Kidney (tissue), 14 donors: ENCODE results near the gene ZNF69. TPM values are rescaled to one million over a fixed set of nuclear protein-coding genes. Genes with fewer than 3 reads are reported as not detected.
"Not testable (repeated sequence)": the region's sequence is repeated elsewhere in the genome, so short reads cannot be mapped to it uniquely, and the experiment has no call there.

Experiments used
- DNase-seq, 5 donors: peaks; one replicate each; pipeline ENCODE4 v3.0.0-alpha.2; 2013 to 2020
- FAIRE-seq: peaks from 2 replicates; lab custom pipeline; 2012; peaks lifted over from hg19 to GRCh38; lab: Jason Lieb, UNC
- H3K27ac ChIP-seq, 2 donors: one replicate each; pipeline ENCODE4 v1.7.0; 2013; ENCODE audit warnings: low read depth in 2 of 2, low read length in 2 of 2, inconsistent platforms in 1 of 2
- H3K27me3 ChIP-seq: one replicate; pipeline ENCODE4 v1.7.1; 2013; ENCODE audit warnings: low read length, inconsistent platforms; ENCODE audit not compliant: control insufficient read depth, insufficient read depth
- H3K36me3 ChIP-seq, 3 donors: one replicate each; pipeline versions ENCODE4 v1.7.0 to v1.7.1; 2013; ENCODE audit warnings: low read length in 3 of 3, control low read depth in 1 of 3, inconsistent platforms in 1 of 3; ENCODE audit not compliant: insufficient read depth in 3 of 3, control insufficient read depth in 2 of 3
- H3K4me1 ChIP-seq, 3 donors: one replicate each; pipeline versions ENCODE4 v1.7.0 to v1.7.1; 2013; ENCODE audit warnings: low read length in 3 of 3, inconsistent platforms in 1 of 3, low read depth in 1 of 3; ENCODE audit not compliant: control insufficient read depth in 2 of 3, insufficient read depth in 2 of 3
- H3K4me3 ChIP-seq, 3 donors: one replicate each; pipeline versions ENCODE4 v1.7.0 to v1.8.1; 2013; ENCODE audit warnings: low read length in 3 of 3, control low read depth in 1 of 3, inconsistent platforms in 1 of 3
- H3K9ac ChIP-seq, 3 donors: one replicate each; pipeline versions ENCODE4 v1.7.0 to v1.7.1; 2013; ENCODE audit warnings: low read length in 3 of 3, control low read depth in 1 of 3, inconsistent platforms in 1 of 3
- H3K9me3 ChIP-seq, 3 donors: one replicate each; pipeline versions ENCODE4 v1.7.0 to v1.7.1; 2013; ENCODE audit warnings: low read length in 3 of 3, control low read depth in 1 of 3, inconsistent platforms in 1 of 3; ENCODE audit not compliant: control insufficient read depth in 2 of 3, insufficient read depth in 1 of 3
- intact Hi-C: fragments of 100-400 bp; cut with DNase I; formaldehyde crosslinking; loops from one replicate; pipeline ENCODE4 v1.11.1; 2022
- polyA plus RNA-seq: library from polyadenylated mRNA; stranded (reverse); fragments of 350-450 nt; fragmentation: Illumina TruSeq; extraction: RNeasy Lipid Tissue Mini Kit (QIAGEN cat#74804); gene quantifications from one replicate; pipeline ENCODE4 v1.2.3, GENCODE V29; 2014; ENCODE audit warnings: low read depth, low replicate concordance; ENCODE audit not compliant: insufficient read depth
- total RNA-seq: library from RNA; stranded (reverse); fragmentation: NEBNext Ultra II Directional; extraction: Animal tissue kit (Norgen Biotek cat#: 25700); gene quantifications from one replicate; pipeline ENCODE4 v1.2.1, GENCODE V29; 2021
- TF ChIP-seq, protein P1 (sequence below): IDR thresholded peaks from 3 replicates; pipeline ENCODE4 v1.5.1; 2012; ENCODE audit warnings: mild to moderate bottlenecking, moderate library complexity, borderline replicate concordance; ENCODE audit not compliant: insufficient read depth; ENCODE audit errors: extremely low read depth
- donor health status: control.
- donor health status: control.
- donor health status: control.
- donor health status: control.
- donor health status: control.
- donor health status: DM: yes; HTN: yes; CAD: no.
- donor health status: Normal renal cell carcinoma (clear cell type).

The ZNF69 gene
- total and polyA plus RNA-seq, 2 donors from 2014 or later, result 7.8 to 16.4 TPM

DNA sequence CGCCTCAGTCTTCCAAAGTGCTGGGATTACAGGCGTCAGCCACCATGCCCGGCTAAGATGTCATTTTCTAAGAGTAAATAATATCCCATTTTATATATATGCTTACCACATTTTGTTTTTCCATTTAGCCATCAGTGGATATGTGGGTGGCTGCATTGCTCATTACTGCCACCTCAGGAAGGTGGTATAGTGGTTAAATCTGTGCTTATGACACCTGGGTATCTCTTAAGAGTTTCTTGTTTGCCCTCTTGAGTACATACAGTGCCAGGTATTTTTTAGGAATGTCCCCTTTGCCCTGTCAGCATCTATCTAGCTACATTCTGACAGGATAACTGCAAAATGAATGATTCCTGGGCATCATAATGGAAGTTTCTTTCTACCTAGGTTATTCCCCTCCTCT lies 14.6 kb downstream of the ZNF69 start:
- peaks cover 18 to 40% (median 18%) of the 10 kb centered on the region in 3 donors for H3K36me3 ChIP-seq
- H3K9me3 ChIP-seq, result peaks cover 22 to 66% (median 26%) of the 10 kb centered on the region in 3 donors
- H3K9ac ChIP-seq, result no peak overlapping the region
- no peaks in the 10 kb centered on the region for H3K27me3 ChIP-seq
- no peak overlapping the region for H3K4me3 ChIP-seq
- no peak overlapping the region for H3K27ac ChIP-seq
- no peak for DNase-seq
- intact Hi-C loops, result no loop called here
- H3K4me1 ChIP-seq, result no peaks in the 10 kb centered on the region
- FAIRE-seq, result no peak
- TF ChIP-seq, protein P1, sequence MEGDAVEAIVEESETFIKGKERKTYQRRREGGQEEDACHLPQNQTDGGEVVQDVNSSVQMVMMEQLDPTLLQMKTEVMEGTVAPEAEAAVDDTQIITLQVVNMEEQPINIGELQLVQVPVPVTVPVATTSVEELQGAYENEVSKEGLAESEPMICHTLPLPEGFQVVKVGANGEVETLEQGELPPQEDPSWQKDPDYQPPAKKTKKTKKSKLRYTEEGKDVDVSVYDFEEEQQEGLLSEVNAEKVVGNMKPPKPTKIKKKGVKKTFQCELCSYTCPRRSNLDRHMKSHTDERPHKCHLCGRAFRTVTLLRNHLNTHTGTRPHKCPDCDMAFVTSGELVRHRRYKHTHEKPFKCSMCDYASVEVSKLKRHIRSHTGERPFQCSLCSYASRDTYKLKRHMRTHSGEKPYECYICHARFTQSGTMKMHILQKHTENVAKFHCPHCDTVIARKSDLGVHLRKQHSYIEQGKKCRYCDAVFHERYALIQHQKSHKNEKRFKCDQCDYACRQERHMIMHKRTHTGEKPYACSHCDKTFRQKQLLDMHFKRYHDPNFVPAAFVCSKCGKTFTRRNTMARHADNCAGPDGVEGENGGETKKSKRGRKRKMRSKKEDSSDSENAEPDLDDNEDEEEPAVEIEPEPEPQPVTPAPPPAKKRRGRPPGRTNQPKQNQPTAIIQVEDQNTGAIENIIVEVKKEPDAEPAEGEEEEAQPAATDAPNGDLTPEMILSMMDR, result no peak

DNA sequence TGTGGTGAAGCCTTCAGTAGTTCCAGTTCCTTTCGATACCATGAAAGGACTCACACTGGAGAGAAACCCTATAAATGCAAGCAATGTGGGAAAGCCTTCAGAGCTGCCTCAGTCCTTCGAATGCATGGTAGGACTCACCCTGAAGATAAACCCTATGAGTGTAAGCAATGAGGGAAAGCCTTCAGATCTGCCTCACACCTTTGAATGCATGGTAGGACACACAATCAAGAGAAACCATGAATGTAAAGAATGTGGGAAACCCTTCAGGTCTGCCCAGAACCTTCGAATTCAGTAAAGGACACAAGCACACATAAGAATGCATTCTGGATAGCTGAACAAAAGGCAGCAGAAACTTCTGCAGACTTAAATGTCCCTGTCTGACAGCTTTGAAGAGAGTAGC lies 18.3 kb downstream of the ZNF69 start:
- Histone ChIP-seq H3K4me1 (no peaks in the 10 kb centered on the region), H3K4me3 (peak overlapping the region in 2 of 3 donors; percentile 5 to 24), H3K27ac (no peak overlapping the region), H3K36me3 (peaks cover 18 to 40% (median 18%) of the 10 kb centered on the region in 3 donors), H3K9ac (no peak overlapping the region), H3K27me3 (no peaks in the 10 kb centered on the region), H3K9me3 (peaks cover 22 to 57% (median 26%) of the 10 kb centered on the region in 3 donors)
- intact Hi-C loops, result no loop called here
- DNase-seq, result no peak
- FAIRE-seq, result no peak
- TF ChIP-seq, protein P1, result no peak

DNA sequence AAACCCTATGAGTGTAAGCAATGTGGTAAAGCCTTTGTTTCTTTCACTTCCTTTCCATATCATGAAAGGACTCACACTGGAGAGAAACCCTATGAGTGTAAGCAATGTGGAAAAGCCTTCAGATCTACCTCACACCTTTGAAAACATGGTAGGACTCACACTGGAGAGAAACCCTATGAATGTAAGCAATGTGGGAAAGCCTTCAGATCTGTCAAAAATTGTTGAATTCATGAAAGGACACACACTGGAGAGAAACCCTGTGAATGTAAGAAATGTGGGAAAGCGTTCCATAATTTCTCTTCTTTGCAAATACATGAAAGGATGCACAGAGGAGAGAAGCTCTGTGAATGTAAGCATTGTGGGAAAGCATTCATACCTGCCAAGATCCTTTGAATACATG lies 24.4 kb downstream of the ZNF69 start:
- H3K27ac ChIP-seq, H3K4me1 ChIP-seq, intact Hi-C loops, H3K27me3 ChIP-seq, DNase-seq, H3K9ac ChIP-seq, FAIRE-seq, H3K36me3 ChIP-seq: not testable (repeated sequence)
- peaks cover 5 to 36% (median 16%) of the 10 kb centered on the region in 3 donors for H3K9me3 ChIP-seq
- peak overlapping the region in 1 of 3 donors; percentile 13 for H3K4me3 ChIP-seq

DNA sequence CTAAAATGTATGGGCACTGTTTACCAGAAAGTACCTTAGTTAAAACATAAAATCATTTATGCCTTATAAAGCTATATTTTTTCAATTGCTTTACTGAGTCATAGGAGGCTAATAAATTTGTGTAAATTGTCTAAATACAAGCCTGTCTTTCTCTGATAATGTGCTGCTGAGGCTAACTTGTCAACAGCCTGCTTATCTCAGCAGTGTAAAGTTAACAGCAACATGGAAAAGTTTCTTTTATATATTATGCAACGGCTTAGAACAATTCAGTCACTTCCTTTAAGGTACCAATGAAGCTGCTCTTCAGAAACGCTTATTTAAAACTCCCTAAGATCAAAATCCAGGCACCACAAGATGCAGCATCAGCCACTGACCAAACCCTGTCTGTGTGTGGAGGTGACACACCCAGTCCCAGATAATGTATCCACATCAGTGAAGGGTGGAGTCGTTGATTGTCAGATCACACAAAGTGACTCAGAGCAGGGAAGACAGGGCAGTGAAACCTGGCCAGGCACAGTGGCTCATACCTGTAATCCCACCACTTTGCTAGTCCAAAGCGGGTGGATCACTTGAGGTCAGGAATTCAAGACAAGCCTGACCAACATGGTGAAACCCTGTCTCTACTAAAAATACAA lies 27.0 kb downstream of the ZNF69 start:
- H3K9ac ChIP-seq, FAIRE-seq, H3K27me3 ChIP-seq, H3K4me1 ChIP-seq, H3K27ac ChIP-seq, H3K36me3 ChIP-seq, intact Hi-C loops, DNase-seq, H3K4me3 ChIP-seq: not testable (repeated sequence)
- H3K9me3 ChIP-seq, result peaks cover 5 to 33% (median 16%) of the 10 kb centered on the region in 3 donors
